Liver (tissue), 9 donors: ENCODE data around the gene NTMT2. TPM values are rescaled to one million over a fixed set of nuclear protein-coding genes. Genes with fewer than 3 reads are reported as not detected.

ENCODE experiments used
- DNase-seq: peaks from one replicate; pipeline ENCODE4 v3.0.0-alpha.2; 2017; ENCODE audit warnings: low spot score
- H3K27ac ChIP-seq, 2 donors: one replicate each; pipeline ENCODE4 v1.7.0; 2013; ENCODE audit warnings: inconsistent platforms in 2 of 2, low read length in 2 of 2, control low read depth in 1 of 2, low read depth in 1 of 2, mild to moderate bottlenecking in 1 of 2
- H3K27me3 ChIP-seq, 4 donors: one replicate each; pipeline versions ENCODE4 v1.6.1 to v1.7.0; 2013; ENCODE audit warnings: low read length in 3 of 4, inconsistent platforms in 1 of 4, mild to moderate bottlenecking in 1 of 4, moderate library complexity in 1 of 4; ENCODE audit not compliant: control insufficient read depth in 4 of 4, insufficient read depth in 4 of 4
- H3K36me3 ChIP-seq, 4 donors: one replicate each; pipeline versions ENCODE4 v1.6.1 to v1.7.0; 2013; ENCODE audit warnings: low read length in 3 of 4, mild to moderate bottlenecking in 3 of 4, low read depth in 1 of 4, moderate library complexity in 1 of 4; ENCODE audit not compliant: control insufficient read depth in 4 of 4, insufficient read depth in 3 of 4
- H3K4me1 ChIP-seq, 4 donors: one replicate each; pipeline versions ENCODE4 v1.6.1 to v1.7.0; 2013; ENCODE audit warnings: low read length in 3 of 4, mild to moderate bottlenecking in 3 of 4, moderate library complexity in 1 of 4; ENCODE audit not compliant: control insufficient read depth in 4 of 4, insufficient read depth in 4 of 4
- H3K4me3 ChIP-seq, 3 donors: one replicate each; pipeline versions ENCODE4 v1.6.1 to v1.7.0; 2013; ENCODE audit warnings: low read length in 3 of 3, control low read depth in 1 of 3, low read depth in 1 of 3, mild to moderate bottlenecking in 1 of 3
- H3K9ac ChIP-seq, 2 donors: one replicate each; pipeline ENCODE4 v1.7.0; 2013; ENCODE audit warnings: low read length in 2 of 2, mild to moderate bottlenecking in 2 of 2, moderate library complexity in 2 of 2, control low read depth in 1 of 2, low read depth in 1 of 2
- H3K9me3 ChIP-seq, 4 donors: one replicate each; pipeline versions ENCODE4 v1.6.1 to v1.7.0; 2013; ENCODE audit warnings: low read length in 3 of 4; ENCODE audit not compliant: control insufficient read depth in 4 of 4
- ATF3 ChIP-seq: IDR thresholded peaks from 2 replicates; pipeline ENCODE4 v1.6.1; 2016; ENCODE audit warnings: antibody characterized with exemption
- CTCF ChIP-seq: fragments of 150-350 bp; IDR thresholded peaks from 2 replicates; pipeline ENCODE4 v1.5.1; 2017; ENCODE audit warnings: improper control_type of control experiment, low read depth, low read length; ENCODE audit not compliant: missing input control
- EGR1 ChIP-seq, 2 donors: IDR thresholded peaks; 2 replicates each; pipeline ENCODE4 v1.6.1; 2016 to 2018; ENCODE audit warnings: antibody characterized with exemption in 2 of 2, low read depth in 2 of 2
- FOXA1 ChIP-seq: IDR thresholded peaks from 2 replicates; pipeline ENCODE4 v1.6.1; 2016; ENCODE audit warnings: antibody characterized with exemption
- HNF4G ChIP-seq: IDR thresholded peaks from 2 replicates; pipeline ENCODE4 v1.6.1; 2016; ENCODE audit warnings: antibody characterized with exemption
- JUND ChIP-seq, 2 donors: IDR thresholded peaks; 2 replicates each; pipeline ENCODE4 v1.6.1; 2016; ENCODE audit warnings: antibody characterized with exemption in 2 of 2
- NR2F2 ChIP-seq: IDR thresholded peaks from 2 replicates; pipeline ENCODE4 v1.6.1; 2016; ENCODE audit warnings: antibody characterized with exemption
- RAD21 ChIP-seq, 2 donors: IDR thresholded peaks; 2 replicates each; pipeline ENCODE4 v1.6.1; 2016; ENCODE audit warnings: antibody characterized with exemption in 2 of 2, mild to moderate bottlenecking in 2 of 2
- REST ChIP-seq: IDR thresholded peaks from 2 replicates; pipeline ENCODE4 v1.6.1; 2016; ENCODE audit warnings: antibody characterized with exemption, mild to moderate bottlenecking
- RXRA ChIP-seq, 2 donors: IDR thresholded peaks; 2 replicates each; pipeline ENCODE4 v1.6.1; 2017 to 2018; ENCODE audit warnings: antibody characterized with exemption in 2 of 2, mild to moderate bottlenecking in 1 of 2
- SP1 ChIP-seq: IDR thresholded peaks from 2 replicates; pipeline ENCODE4 v1.6.1; 2018; ENCODE audit warnings: antibody characterized with exemption, mild to moderate bottlenecking
- TAF1 ChIP-seq: conservative IDR thresholded peaks from 2 replicates; pipeline ENCODE4 v1.6.1; 2016; ENCODE audit warnings: antibody characterized with exemption, mild to moderate bottlenecking
- YY1 ChIP-seq: IDR thresholded peaks from 2 replicates; pipeline ENCODE4 v1.6.1; 2016; ENCODE audit warnings: antibody characterized with exemption, mild to moderate bottlenecking
- WGBS: extraction: QIAGEN DNeasy Blood & Tissue Kit; methylation state at CpG from one replicate; pipeline ENCODE4 v1.1.7; 2013; 5-methylcytosine and 5-hydroxymethylcytosine counted together
- polyA plus RNA-seq, 2 donors: library from polyadenylated mRNA; stranded (reverse) in 1 of 2; unstranded in 1 of 2; fragments of 200-250 nt in 1 of 2; fragments of >200 nt in 1 of 2; fragmentation: Nextera tagmentation in 1 of 2; extraction: Ambion mirVana in 1 of 2; gene quantifications; one replicate each; pipeline versions ENCODE4 v1.2.1 to v1.2.3, GENCODE V29; 2013 to 2015
- total RNA-seq, 2 donors: library from RNA; depleted of rRNA; stranded (reverse); fragments of >200 nt; gene quantifications; one replicate each; pipeline ENCODE4 v1.2.3, GENCODE V29; 2014
- TF ChIP-seq, protein P1 (sequence below): IDR thresholded peaks from 2 replicates; pipeline ENCODE4 v1.6.1; 2016; ENCODE audit warnings: antibody characterized with exemption
- TF ChIP-seq, protein P2 (sequence below): IDR thresholded peaks from 2 replicates; pipeline ENCODE4 v1.6.1; 2016; ENCODE audit warnings: antibody characterized with exemption
- donor health status: healthy.
- donor health status: healthy.
- donor health status: healthy.
- donor health status: healthy.
- donor health status: healthy.

Gene NTMT2
- total and polyA plus RNA-seq, 4 donors: not detected

- 80% methylated on average over 6 of the region's 6 CpGs for WGBS
- TF ChIP-seq, protein P1, sequence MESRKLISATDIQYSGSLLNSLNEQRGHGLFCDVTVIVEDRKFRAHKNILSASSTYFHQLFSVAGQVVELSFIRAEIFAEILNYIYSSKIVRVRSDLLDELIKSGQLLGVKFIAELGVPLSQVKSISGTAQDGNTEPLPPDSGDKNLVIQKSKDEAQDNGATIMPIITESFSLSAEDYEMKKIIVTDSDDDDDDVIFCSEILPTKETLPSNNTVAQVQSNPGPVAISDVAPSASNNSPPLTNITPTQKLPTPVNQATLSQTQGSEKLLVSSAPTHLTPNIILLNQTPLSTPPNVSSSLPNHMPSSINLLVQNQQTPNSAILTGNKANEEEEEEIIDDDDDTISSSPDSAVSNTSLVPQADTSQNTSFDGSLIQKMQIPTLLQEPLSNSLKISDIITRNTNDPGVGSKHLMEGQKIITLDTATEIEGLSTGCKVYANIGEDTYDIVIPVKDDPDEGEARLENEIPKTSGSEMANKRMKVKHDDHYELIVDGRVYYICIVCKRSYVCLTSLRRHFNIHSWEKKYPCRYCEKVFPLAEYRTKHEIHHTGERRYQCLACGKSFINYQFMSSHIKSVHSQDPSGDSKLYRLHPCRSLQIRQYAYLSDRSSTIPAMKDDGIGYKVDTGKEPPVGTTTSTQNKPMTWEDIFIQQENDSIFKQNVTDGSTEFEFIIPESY: no peak
- TF ChIP-seq REST: no peak
- Histone ChIP-seq H3K9me3 (no peaks in the 10 kb centered on the region), H3K4me1 (no peaks in the 10 kb centered on the region), H3K4me3 (no peak overlapping the region), H3K36me3 (no peaks in the 10 kb centered on the region), H3K27me3 (no peaks in the 10 kb centered on the region), H3K9ac (no peak overlapping the region), H3K27ac (no peak overlapping the region)
- no peak for DNase-seq
These were observed 11.2 kb upstream of the NTMT2 start for GRCh38 chr1:170134521-170134920.

DNA sequence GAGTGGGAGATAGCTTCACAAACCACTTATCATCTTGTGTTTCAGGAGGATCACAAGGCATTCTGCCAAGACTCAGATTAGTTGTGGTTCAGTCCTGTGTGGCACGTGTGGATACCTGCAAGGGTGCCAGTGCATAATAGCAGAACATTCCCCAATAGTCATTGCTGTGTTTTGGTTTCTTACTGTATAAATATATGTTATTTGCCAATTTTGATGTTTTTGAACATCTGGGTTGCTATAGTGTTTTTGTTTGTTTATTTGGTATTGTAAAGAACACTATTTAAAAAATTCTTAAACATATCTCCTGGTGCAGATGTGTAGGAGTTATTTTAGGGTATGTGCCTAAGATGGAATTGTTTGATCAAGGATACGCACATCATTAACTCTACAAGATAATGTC is 5.4 kb upstream of the NTMT2 start:
- Histone ChIP-seq H3K9me3 (peaks cover 0 to 5% (median 3%) of the 10 kb centered on the region in 4 donors), H3K27me3 (peaks cover 0 to 3% (median 0%) of the 10 kb centered on the region in 4 donors), H3K4me1 (no peaks in the 10 kb centered on the region), H3K4me3 (no peak overlapping the region), H3K36me3 (no peaks in the 10 kb centered on the region), H3K9ac (no peak overlapping the region), H3K27ac (no peak overlapping the region)
- 75% methylated on average over 2 of the region's 2 CpGs for WGBS
- DNase-seq: no peak
- TF ChIP-seq ATF3 (no peak), YY1 (no peak)
- TF ChIP-seq, protein P1: no peak

DNA sequence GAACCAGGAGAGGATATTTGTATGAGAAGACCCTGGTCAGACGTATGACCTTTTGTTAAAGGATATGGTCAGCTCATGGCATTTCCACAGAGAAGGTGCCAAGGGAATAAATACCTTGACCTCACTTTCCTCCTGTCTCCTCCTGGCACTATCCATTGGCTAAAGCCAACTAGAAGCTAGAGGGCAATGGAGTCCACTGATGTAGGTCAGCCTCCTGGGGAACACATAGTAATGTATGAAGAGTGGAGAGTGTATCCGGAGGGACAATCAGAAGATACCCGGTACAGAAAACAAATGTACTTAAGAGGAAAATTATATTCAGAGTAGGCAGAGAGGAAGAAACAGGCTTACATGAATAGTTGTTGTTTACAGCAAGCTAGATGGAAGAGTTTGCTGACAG is 698 bp upstream of the NTMT2 start:
- Histone ChIP-seq H3K4me3 (no peak overlapping the region), H3K27ac (no peak overlapping the region), H3K9me3 (peaks cover 0 to 5% (median 3%) of the 10 kb centered on the region in 4 donors), H3K4me1 (no peaks in the 10 kb centered on the region), H3K27me3 (peaks cover 0 to 7% (median 0%) of the 10 kb centered on the region in 4 donors), H3K9ac (no peak overlapping the region), H3K36me3 (no peaks in the 10 kb centered on the region)
- no peak for DNase-seq
- 89% methylated on average over 3 of the region's 3 CpGs for WGBS
- TF ChIP-seq CTCF: no peak
- TF ChIP-seq JUND (IDR thresholded peaks at IDR 0.05): no peak
- TF ChIP-seq TAF1: no peak
- no peak for TF ChIP-seq HNF4G
- TF ChIP-seq RXRA (IDR thresholded peaks at IDR 0.05): no peak
- no peak for TF ChIP-seq NR2F2
- TF ChIP-seq, protein P2, sequence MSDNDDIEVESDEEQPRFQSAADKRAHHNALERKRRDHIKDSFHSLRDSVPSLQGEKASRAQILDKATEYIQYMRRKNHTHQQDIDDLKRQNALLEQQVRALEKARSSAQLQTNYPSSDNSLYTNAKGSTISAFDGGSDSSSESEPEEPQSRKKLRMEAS: no peak
- no peak for TF ChIP-seq ATF3
- no peak for TF ChIP-seq SP1
- TF ChIP-seq, protein P1: no peak
- no peak for TF ChIP-seq RAD21 (IDR thresholded peaks at IDR 0.05)
- TF ChIP-seq YY1: no peak
- no peak for TF ChIP-seq FOXA1
- no peak for TF ChIP-seq EGR1 (IDR thresholded peaks at IDR 0.05; ENCODE audit: low read depth in 2 of 2)
